Fibroblast of the conjunctiva (primary cell): ENCODE results near the gene AMACR.

ENCODE experiments used
- DNase-seq: peaks from one replicate; pipeline ENCODE4 v3.0.0-alpha.2; 2010; ENCODE audit warnings: low read depth

Gene AMACR

GRCh38 chr5:34007201-34007620 lies 639 bp downstream of the AMACR start:
- DNase-seq: no peak

GRCh38 chr5:34005681-34006080 lies 2.2 kb downstream of the AMACR start:
- DNase-seq: no peak

GRCh38 chr5:34005211-34005610 lies 2.6 kb downstream of the AMACR start:
- DNase-seq: no peak

- no peak for DNase-seq
Measured at GRCh38 chr5:34003941-34004340, 3.9 kb downstream of the AMACR start.

- no peak for DNase-seq
Measured at GRCh38 chr5:34002629-34003328, 5.1 kb downstream of the AMACR start.

GRCh38 chr5:34001241-34001841 lies 6.5 kb downstream of the AMACR start:
- no peak for DNase-seq

GRCh38 chr5:33999978-34000377 lies 7.9 kb downstream of the AMACR start:
- no peak for DNase-seq

GRCh38 chr5:33997331-33997983 lies 10.4 kb downstream of the AMACR start:
- DNase-seq: peak; percentile 85

- DNase-seq: no peak
Measured at GRCh38 chr5:33995865-33996264, 12.0 kb downstream of the AMACR start.

GRCh38 chr5:33994845-33995244 lies 13.0 kb downstream of the AMACR start:
- peak; percentile 51 for DNase-seq

- DNase-seq: no peak
Measured at GRCh38 chr5:33992864-33993263, 15.0 kb downstream of the AMACR start.

GRCh38 chr5:33985447-33985846 lies 22.4 kb downstream of the AMACR start:
- no peak for DNase-seq

- DNase-seq: no peak
Measured at GRCh38 chr5:33984671-33985124, 23.2 kb downstream of the AMACR start, which contains the start of gene SLC45A2. SLC45A2 (minus strand) TSS chr5:33984693; CDS start chr5:33984583, 110 bp downstream.

- DNase-seq: no peak
Measured at GRCh38 chr5:33984178-33984577, 23.7 kb downstream of the AMACR start.

- no peak for DNase-seq
Measured at GRCh38 chr5:33981408-33982162, 26.3 kb downstream of the AMACR start.

GRCh38 chr5:33980030-33980429 lies 27.8 kb downstream of the AMACR start:
- no peak for DNase-seq

- DNase-seq: no peak
Measured at GRCh38 chr5:33978306-33978705, 29.5 kb downstream of the AMACR start.

GRCh38 chr5:33976307-33976706 lies 31.5 kb downstream of the AMACR start:
- DNase-seq: no peak

- no peak for DNase-seq
Measured at GRCh38 chr5:33975852-33976251, 32.0 kb downstream of the AMACR start.

GRCh38 chr5:33973271-33973670 lies 34.6 kb downstream of the AMACR start:
- no peak for DNase-seq

- peak; percentile 48 for DNase-seq
Measured at GRCh38 chr5:33969572-33970452, 38.0 kb downstream of the AMACR start.
